ENCODE data around the gene AHDC1. TPM values are rescaled to one million over a fixed set of nuclear protein-coding genes. Genes with fewer than 3 reads are reported as not detected.

Gene AHDC1
- total and polyA plus RNA-seq, 2 donors (not counting 3 experiments of a cell fraction or from before 2014, with no cell fraction given), result 7.0 to 32.1 TPM

GRCh38 chr1:27554759-27555699, 48.9 kb downstream of the AHDC1 start:
- FAIRE-seq, result no peak
- no peak overlapping the region for H2AFZ ChIP-seq (ENCODE audit: low read depth, low read length)
- TF ChIP-seq POLR2AphosphoS5 (IDR thresholded peaks at IDR 0.05; ENCODE audit: insufficient read depth, low read depth, low read length), result no peak
- TF ChIP-seq JUN (IDR thresholded peaks at IDR 0.05; ENCODE audit: borderline replicate concordance, insufficient read depth, insufficient read length, low read depth), result no peak
- TF ChIP-seq POLR2A (IDR thresholded peaks at IDR 0.05; ENCODE audit: low read depth, low read length), result no peak
- TF ChIP-seq GATA2 (IDR thresholded peaks at IDR 0.05; ENCODE audit: insufficient read depth, insufficient read length, low read depth, low read length), result no peak
- TF ChIP-seq EZH2 (IDR thresholded peaks at IDR 0.05; ENCODE audit: borderline replicate concordance, low read depth, low read length, severe bottlenecking), result no peak
- TF ChIP-seq FOS (IDR thresholded peaks at IDR 0.05; ENCODE audit: borderline replicate concordance, insufficient read depth, low read length), result no peak
- TF ChIP-seq, protein P1, sequence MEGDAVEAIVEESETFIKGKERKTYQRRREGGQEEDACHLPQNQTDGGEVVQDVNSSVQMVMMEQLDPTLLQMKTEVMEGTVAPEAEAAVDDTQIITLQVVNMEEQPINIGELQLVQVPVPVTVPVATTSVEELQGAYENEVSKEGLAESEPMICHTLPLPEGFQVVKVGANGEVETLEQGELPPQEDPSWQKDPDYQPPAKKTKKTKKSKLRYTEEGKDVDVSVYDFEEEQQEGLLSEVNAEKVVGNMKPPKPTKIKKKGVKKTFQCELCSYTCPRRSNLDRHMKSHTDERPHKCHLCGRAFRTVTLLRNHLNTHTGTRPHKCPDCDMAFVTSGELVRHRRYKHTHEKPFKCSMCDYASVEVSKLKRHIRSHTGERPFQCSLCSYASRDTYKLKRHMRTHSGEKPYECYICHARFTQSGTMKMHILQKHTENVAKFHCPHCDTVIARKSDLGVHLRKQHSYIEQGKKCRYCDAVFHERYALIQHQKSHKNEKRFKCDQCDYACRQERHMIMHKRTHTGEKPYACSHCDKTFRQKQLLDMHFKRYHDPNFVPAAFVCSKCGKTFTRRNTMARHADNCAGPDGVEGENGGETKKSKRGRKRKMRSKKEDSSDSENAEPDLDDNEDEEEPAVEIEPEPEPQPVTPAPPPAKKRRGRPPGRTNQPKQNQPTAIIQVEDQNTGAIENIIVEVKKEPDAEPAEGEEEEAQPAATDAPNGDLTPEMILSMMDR (IDR thresholded peaks at IDR 0.05; ENCODE audit: extremely low read depth in 1 of 2, insufficient read depth in 1 of 2, low read depth in 1 of 2, low read length in 2 of 2), result no peak
- no peak for TF ChIP-seq MAX (IDR thresholded peaks at IDR 0.05; ENCODE audit: insufficient read depth, insufficient read length)
- no peak for TF ChIP-seq MYC (IDR thresholded peaks at IDR 0.05; ENCODE audit: low read depth, low read length)
- no peak overlapping the region for H3K27ac ChIP-seq (ENCODE audit: insufficient read depth, low read depth, low read length)
- no TSS peak for BruUV-seq (replicated peaks)
- ChIA-PET CTCF (interaction anchor here (0.7 to 11.5 kb wide), 10 partner anchors 9 to 259 kb away, joined by 3 to 455 read pairs (median 4); partner anchors contain the start of gene AHDC1), POLR2A (no interaction called here)
- H3K79me2 ChIP-seq (ENCODE audit: control insufficient read depth, insufficient read depth, low read length), result no peaks in the 10 kb centered on the region
- no peak overlapping the region for H3K9ac ChIP-seq (replicated peaks; ENCODE audit: extremely low read depth, insufficient read depth, low read length)
- dilution Hi-C loops (cut with MboI; ENCODE audit: extremely low pct_ligation_motif_present, low sequenced_read_pairs), result no loop called here
- intact Hi-C loops (cut with micrococcal nuclease), result no loop called here
- no peak overlapping the region for H3K4me3 ChIP-seq (replicated peaks in 1 of 3; ENCODE audit: insufficient read depth in 1 of 3, low read depth in 1 of 3, low read length in 3 of 3)
- H3K4me2 ChIP-seq (ENCODE audit: insufficient read depth, low read length), result no peak overlapping the region
- H3K4me1 ChIP-seq (ENCODE audit: control insufficient read depth, extremely low read depth, insufficient read depth, low read length), result peaks cover 10% of the 10 kb centered on the region
- no peak for DNase-seq (ENCODE audit: low read depth, low spot score)
- no peaks in the 10 kb centered on the region for H3K9me3 ChIP-seq (replicated peaks; ENCODE audit: control insufficient read depth, insufficient read depth, low read length)
- H4K20me1 ChIP-seq (replicated peaks; ENCODE audit: control insufficient read depth, extremely low read depth, insufficient read depth, low read length), result no peaks in the 10 kb centered on the region
- H3K27me3 ChIP-seq (ENCODE audit: control insufficient read depth in 2 of 2, insufficient read depth in 2 of 2, low read length in 2 of 2), result no peaks in the 10 kb centered on the region
- no peaks in the 10 kb centered on the region for H3K9me1 ChIP-seq (replicated peaks; ENCODE audit: control insufficient read depth, extremely low read depth, insufficient read depth, low read length)
- peaks cover 5 to 34% of the 10 kb centered on the region in 2 experiments for H3K36me3 ChIP-seq (ENCODE audit: control insufficient read depth in 2 of 2, extremely low read depth in 1 of 2, insufficient read depth in 2 of 2, low read length in 2 of 2)
